ENCODE results near the gene MOB2.

MOB2 gene

DNA sequence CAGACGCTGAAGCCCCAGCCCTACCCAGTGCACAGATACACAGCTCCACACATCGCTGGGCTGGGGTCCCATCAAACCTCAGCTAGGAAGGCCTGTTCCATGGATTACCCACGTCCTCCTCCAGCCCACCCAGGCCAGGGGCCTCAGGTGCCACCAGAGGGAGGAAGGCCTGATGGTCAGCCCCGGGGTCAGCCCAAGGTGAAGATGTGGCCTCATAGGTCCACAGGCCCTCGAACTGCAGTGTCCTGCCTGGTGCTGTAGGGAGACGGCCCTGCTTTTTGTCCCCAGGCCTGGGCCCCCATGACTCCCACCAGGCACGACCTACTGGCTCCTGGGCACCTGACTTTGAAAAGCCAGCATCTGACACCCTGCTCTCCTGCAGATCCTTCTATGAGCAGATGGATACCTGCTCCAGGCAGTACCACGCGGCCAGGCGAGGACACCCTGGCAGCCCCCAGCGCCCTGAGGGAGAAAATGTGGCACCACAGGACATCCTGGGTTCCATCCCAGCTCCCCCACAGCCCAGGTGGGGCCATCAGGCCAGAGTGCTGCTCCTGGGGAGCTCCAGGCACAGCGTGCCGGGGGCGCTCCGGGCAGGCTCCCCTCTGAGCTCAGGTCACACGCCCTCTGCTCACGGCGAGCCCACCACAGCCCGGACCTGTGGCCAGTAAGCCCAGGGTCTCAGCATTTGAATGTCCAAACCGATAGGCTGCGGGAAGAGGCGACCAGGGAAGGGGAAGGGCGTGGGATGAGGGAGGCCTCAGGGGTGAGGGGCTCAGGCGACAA is 15.8 kb upstream of the MOB2 start:
- Histone ChIP-seq H3K27me3 (no peaks in the 10 kb centered on the region), H3K4me3 (ENCODE audit: low read depth, low read length) (no peak overlapping the region), H3K4me1 (no peaks in the 10 kb centered on the region), H3K36me3 (no peaks in the 10 kb centered on the region), H3K9me3 (no peaks in the 10 kb centered on the region)
- no peak for TF ChIP-seq CTCF (IDR thresholded peaks at IDR 0.05; ENCODE audit: low read depth, low read length)
- DNase-seq: no peak

DNA sequence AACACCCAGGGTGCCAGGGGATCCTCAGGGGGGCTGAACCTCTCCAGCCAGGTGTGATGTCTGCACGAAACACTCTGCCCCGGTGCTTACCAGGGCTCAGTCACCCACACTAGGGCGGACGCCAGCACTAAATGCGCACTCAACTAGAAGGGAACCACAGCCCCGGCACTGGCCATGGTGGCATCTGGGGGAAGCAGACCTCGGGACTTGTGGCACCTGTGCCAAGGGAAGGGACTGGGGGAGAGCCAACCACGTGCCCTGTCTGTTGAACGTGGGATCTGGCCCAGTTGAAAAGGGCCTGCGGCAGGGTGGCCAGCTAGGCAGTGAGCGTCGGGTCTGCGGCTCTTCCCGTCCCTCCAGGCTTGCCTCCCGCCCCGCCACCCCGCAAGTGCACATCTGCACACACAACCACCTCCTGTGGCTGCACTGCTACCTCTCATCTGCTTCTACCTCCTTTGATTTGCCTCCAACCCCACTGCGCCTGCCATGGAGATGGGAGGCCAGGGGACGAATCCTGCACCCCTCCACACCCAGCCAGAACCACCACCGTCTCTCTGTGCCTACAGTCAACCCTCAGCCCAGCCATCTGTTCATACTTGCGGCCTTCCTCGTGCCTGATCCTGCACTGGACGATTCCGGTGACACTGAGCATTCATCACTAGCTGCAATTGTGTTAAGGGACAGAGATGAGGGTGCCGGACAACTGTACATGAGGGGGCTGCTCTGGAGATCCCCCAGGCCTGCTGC is 15.0 kb upstream of the MOB2 start:
- Histone ChIP-seq H3K36me3 (no peaks in the 10 kb centered on the region), H3K4me3 (ENCODE audit: low read depth, low read length) (no peak overlapping the region), H3K4me1 (no peaks in the 10 kb centered on the region), H3K27me3 (no peaks in the 10 kb centered on the region), H3K9me3 (no peaks in the 10 kb centered on the region)
- no peak for DNase-seq
- no peak for TF ChIP-seq CTCF (IDR thresholded peaks at IDR 0.05; ENCODE audit: low read depth, low read length)

GRCh38 chr11:1500466-1501420 is 14.2 kb upstream of the MOB2 start:
- no peaks in the 10 kb centered on the region for H3K9me3 ChIP-seq
- no peaks in the 10 kb centered on the region for H3K4me1 ChIP-seq
- H3K27me3 ChIP-seq: no peaks in the 10 kb centered on the region
- DNase-seq: no peak
- no peak overlapping the region for H3K4me3 ChIP-seq (ENCODE audit: low read depth, low read length)
- TF ChIP-seq CTCF (IDR thresholded peaks at IDR 0.05; ENCODE audit: low read depth, low read length): no peak
- H3K36me3 ChIP-seq: no peaks in the 10 kb centered on the region

DNA sequence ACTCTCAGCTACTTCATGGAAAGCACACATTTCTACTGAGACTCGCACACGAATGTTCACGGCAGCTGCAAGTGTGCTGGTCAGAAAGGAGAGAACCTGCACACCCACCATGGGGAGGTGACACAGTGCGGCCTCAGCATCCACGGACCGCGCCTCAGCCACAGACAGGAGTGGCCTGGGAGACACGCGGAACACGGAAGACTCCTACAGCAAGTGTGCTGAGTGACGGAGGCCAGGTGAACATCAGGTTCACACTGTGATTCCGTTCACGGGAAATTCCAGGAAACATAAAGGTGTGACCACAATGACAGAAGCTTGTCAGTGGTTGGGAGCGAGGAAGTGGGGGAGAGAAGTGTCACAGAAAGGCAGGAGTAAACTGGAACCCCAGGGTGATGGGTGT is 13.3 kb upstream of the MOB2 start:
- no peaks in the 10 kb centered on the region for H3K9me3 ChIP-seq
- no peak for DNase-seq
- TF ChIP-seq CTCF (IDR thresholded peaks at IDR 0.05; ENCODE audit: low read depth, low read length): no peak
- H3K4me3 ChIP-seq (ENCODE audit: low read depth, low read length): no peak overlapping the region
- no peaks in the 10 kb centered on the region for H3K36me3 ChIP-seq
- no peaks in the 10 kb centered on the region for H3K4me1 ChIP-seq
- no peaks in the 10 kb centered on the region for H3K27me3 ChIP-seq

- DNase-seq: no peak
- Histone ChIP-seq H3K4me3 (ENCODE audit: low read depth, low read length) (no peak overlapping the region), H3K9me3 (no peaks in the 10 kb centered on the region)
Measured at GRCh38 chr11:1499261-1499890, 12.8 kb upstream of the MOB2 start.

More at GRCh38 chr11:1499261-1499890, 12.8 kb upstream of the MOB2 start:
- no peak for TF ChIP-seq CTCF (IDR thresholded peaks at IDR 0.05; ENCODE audit: low read depth, low read length)
- Histone ChIP-seq H3K36me3 (no peaks in the 10 kb centered on the region), H3K4me1 (no peaks in the 10 kb centered on the region), H3K27me3 (no peaks in the 10 kb centered on the region)

All from BE2C (cell line).